Uterus (tissue), 2 donors: Measurements from ENCODE around the gene ADISSP.

ENCODE experiments used
- POLR2A ChIP-seq, 2 donors: fragments of 450-650 bp; IDR thresholded peaks; one replicate each; pipeline ENCODE4 v1.6.1; 2016; ENCODE audit warnings: antibody characterized with exemption in 2 of 2, mild to moderate bottlenecking in 1 of 2, moderate library complexity in 1 of 2
- TF ChIP-seq, protein P1 (sequence below), 4 experiments: fragments of 200-600 bp in 2 of 4; fragments of 450-650 bp in 2 of 4; sonication (generic) in 2 of 4; IDR thresholded peaks; one replicate each; pipeline ENCODE4 v1.5.1; 2016 to 2019; ENCODE audit warnings: antibody characterized with exemption in 4 of 4, mild to moderate bottlenecking in 2 of 4, moderate library complexity in 1 of 4

DNA sequence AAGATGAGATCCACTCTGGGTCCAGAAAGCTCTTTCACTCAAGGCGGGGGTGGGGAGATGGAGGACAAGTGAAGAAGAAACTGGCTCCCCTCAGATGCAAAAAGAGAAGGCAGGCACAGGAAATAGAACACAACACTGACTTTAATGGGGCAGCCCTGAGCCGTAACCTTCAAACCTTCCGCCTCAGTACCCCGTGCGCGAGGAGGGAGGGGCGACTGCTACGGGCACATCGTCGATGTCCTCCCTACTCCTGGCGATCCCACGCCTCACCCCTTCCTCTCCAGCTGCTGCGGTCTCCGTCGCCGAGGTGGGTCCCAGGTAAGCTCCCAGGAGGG, 9.8 kb upstream of the ADISSP start:
- no peak for TF ChIP-seq POLR2A (IDR thresholded peaks at IDR 0.05)
- TF ChIP-seq, protein P1, sequence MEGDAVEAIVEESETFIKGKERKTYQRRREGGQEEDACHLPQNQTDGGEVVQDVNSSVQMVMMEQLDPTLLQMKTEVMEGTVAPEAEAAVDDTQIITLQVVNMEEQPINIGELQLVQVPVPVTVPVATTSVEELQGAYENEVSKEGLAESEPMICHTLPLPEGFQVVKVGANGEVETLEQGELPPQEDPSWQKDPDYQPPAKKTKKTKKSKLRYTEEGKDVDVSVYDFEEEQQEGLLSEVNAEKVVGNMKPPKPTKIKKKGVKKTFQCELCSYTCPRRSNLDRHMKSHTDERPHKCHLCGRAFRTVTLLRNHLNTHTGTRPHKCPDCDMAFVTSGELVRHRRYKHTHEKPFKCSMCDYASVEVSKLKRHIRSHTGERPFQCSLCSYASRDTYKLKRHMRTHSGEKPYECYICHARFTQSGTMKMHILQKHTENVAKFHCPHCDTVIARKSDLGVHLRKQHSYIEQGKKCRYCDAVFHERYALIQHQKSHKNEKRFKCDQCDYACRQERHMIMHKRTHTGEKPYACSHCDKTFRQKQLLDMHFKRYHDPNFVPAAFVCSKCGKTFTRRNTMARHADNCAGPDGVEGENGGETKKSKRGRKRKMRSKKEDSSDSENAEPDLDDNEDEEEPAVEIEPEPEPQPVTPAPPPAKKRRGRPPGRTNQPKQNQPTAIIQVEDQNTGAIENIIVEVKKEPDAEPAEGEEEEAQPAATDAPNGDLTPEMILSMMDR (IDR thresholded peaks at IDR 0.05) = no peak
